RKO (cell line): Measurements from ENCODE around the gene TDRD12.

Experiments used
- DNase-seq: peaks from one replicate; pipeline ENCODE4 v3.0.0-alpha.2; 2016; ENCODE audit warnings: low spot score

TDRD12 gene

DNA sequence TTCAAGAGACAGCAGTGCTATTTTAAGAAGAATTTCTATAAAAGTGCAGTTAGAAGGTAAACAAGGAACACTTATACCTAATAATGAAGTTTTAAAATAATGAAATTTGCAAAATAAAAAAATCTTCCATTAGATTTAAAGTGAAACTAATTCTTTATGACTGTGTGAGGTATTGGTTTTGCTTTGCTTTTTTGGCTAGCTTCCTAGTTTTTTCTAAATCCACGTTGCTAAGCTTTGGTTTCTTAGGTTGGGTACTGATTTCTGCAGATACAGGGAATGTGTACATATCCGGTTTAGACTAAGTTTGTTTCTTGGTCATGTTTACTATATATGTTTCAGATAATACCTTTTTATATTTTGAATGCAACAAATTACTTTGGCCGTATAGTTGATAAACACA, 90.2 kb downstream of the TDRD12 start:
- no peak for DNase-seq

DNA sequence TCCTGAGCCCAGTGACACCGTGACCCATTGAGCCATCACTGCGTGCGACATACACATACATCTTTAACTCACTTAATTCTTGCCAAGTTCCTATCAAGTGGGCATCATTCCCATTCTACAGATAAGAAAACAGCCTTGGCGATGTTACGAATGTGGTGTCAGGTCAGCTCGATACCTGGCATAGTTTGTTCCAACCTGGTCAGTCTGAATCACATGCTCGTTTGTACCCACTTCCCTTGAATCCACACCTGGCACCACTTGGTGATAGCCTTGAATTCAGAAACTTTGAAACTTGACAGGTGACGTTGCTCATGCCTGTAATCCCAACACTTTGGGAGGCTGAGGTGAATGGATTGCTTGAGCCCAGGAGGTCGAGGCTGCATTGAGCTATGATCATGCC, 90.9 kb downstream of the TDRD12 start:
- DNase-seq, result no peak

DNA sequence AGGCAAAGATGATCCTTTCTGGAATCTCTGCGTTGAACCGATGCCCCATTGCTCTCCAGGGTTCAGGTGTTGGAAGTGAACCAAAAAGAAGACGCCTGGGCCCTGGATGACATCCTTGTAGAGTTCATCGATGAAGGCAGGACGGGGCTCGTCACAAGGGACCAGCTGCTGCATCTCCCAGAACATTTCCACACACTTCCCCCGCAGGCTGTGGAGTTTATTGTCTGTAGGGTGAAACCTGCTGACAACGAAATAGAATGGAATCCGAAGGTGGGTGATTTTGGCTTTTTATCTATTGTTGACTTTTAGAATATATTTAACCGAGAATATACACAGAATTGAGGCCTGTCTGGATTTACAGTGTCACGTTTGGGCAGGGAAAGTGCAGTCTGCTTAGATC, 91.6 kb downstream of the TDRD12 start:
- no peak for DNase-seq

DNA sequence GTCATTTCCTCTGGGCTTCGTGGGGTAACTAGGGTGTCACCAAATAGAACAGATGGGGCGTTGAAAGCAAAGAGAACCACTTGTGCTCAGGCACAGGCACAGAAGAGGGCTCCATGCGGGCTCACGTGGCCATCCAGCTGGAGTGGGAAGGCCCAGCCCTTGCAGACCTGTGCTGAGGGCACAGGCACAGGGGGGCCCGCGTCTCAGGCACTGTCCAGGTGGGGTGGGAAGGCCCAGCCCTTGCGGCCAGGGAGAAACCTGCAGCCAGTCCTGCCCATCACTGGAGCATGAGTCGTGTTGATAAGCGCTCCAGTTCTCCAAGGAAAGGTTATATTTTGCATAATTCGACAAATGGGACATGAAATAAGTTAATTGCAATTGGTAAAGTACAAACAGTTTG, 92.5 kb downstream of the TDRD12 start:
- no peak for DNase-seq

DNA sequence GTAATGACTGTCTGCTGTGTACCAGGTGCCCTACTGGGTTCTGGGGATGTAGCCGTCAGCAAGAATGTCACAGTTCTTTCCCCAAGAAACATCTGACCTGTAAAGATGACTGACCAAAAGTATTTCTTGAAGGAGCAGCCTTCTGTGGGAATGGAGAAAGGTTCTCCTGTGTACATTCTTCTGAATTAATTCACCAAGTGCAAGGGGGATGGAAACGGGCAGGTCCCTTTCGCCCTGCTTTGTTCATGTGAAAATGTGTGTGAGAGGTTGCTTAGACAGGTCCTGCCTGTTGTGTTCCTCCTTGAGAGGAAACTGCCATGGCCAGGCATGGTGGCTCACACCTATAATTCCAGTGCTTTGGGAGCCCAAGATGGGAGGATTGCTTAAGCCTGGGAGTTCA, 93.0 kb downstream of the TDRD12 start:
- DNase-seq, result no peak

DNA sequence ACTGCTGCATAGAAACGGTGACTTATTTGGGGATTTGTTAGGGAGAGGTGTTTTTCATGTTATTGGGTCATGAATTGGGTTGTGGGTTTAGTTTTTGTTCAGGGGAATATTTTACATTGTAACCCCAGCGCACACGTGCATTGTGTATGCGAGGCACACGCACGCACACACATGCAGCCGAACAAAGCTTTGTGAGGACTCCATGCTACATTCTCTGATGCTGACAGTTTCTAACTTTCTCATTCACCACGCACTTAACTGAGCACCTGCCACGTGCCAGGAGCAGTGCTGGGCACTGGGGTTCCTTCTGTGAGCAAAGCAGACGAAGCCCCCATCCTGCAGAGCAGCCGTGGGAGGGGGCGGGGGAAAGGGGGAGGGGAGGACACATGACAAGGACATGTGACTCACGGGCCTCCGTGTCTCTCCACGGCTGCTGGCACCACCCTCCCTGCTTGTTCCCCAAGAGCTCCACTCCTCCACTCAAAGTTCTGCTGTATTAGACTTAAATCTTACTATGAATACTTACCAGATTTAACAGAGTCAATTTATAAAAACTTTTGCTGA, 94.4 kb downstream of the TDRD12 start:
- DNase-seq, result no peak

DNA sequence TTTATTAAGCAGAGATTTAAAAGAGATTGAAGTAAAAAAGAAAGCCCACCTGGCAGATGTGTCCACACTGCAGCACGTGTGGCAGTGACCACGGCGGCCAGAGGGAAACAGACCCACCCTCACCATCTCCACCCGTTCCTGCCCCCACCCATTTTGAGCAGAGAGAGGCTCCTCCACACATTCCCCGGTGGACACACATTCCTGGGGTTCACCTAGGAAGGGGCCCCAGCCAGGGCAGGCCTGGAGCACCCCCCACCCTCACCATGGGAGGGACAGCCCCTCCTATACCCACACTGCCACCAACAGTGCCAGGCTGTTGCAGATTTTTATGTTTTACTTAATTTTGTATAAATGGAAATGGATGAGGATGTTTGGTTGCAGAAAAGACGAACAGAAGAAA, 95.1 kb downstream of the TDRD12 start:
- DNase-seq, result no peak

DNA sequence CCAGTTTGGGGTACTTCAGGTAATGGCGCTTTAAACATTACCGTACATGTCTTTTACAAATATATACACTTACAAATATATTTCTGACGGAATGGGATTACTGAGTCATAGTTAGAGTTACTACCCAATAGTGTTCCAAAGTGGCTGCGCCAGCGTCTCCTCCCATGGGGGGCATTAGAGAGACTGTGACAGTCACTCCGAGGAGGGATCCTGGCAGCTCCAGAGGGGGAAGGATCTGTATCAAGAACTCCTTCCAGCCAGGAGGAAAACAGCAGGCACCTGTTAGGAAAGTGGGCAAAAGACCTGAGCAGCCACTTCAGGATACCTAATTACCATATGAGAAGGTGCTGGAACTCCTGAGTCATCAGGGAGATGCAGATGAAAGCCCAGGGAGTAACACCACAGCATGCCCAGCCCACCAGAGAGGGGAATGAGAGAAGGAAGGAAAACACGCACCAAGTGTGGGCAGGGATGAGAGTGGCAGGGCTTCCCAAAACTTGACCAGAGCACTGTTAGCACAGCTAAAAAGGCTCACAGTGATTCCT, 97.1 kb downstream of the TDRD12 start:
- DNase-seq, result no peak

DNA sequence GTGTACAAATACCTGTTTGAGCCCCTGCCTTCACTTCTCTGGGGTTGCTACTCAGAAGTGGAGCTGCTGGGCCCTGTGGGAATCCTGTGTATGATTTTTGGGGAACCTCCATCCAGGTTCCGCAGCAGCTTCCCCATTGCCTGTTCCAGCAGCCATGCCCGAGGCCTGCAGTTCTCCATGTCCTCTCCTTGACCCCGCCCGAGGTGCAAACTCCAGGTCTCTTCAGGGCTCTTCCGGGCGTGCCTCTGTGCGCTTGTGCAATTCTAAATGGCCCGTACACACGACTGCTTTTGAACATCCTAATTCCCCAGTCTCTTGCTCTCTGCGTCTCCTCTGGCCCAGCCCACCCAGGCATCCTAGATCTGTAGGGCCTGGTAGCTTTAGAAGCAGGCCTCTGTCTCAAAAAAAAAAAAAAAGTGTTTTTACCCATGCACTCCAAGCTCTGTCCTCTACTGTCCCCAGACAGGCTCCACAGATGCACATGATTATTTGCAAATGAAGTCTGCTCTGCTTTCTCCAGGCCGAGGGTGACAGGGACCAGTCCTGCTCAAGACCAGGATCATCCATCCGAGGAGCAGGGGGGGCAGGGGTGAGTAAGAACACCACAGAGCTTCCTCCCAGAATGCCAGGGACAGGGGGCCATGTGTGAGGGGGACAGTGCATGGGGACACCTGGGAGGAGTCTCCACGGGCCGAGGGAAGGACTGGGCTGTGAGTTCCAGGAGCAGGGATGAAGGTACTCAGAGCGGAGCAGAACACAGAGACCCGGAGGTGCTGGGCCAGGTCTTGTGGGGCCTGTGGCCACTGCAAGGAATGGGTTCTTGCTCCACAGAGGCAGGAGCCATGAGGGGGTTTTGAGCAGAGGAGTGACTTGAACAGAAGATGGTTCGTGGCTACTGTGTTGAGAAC, 98.3 kb downstream of the TDRD12 start:
- DNase-seq, result no peak

DNA sequence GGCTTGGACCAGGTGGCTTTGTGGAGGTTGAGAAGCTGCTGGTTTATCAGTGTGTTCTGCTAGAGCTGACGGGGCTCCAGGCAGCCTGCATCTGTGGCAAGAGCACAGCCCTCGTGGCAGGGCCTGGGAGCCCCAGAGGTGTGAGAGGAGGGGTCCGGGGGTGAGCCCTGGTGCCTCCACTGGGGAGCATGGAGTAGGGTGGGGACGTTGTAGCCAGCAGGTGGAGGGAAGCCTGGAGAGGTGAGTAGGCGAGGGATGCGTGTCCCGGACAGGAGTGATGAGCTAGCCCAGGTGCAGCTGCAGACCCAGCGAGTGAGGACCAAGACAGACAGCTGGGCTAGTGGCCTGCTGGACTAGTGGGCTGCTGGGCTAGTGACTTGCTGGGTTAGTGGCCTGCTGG, 99.0 kb downstream of the TDRD12 start:
- no peak for DNase-seq

DNA sequence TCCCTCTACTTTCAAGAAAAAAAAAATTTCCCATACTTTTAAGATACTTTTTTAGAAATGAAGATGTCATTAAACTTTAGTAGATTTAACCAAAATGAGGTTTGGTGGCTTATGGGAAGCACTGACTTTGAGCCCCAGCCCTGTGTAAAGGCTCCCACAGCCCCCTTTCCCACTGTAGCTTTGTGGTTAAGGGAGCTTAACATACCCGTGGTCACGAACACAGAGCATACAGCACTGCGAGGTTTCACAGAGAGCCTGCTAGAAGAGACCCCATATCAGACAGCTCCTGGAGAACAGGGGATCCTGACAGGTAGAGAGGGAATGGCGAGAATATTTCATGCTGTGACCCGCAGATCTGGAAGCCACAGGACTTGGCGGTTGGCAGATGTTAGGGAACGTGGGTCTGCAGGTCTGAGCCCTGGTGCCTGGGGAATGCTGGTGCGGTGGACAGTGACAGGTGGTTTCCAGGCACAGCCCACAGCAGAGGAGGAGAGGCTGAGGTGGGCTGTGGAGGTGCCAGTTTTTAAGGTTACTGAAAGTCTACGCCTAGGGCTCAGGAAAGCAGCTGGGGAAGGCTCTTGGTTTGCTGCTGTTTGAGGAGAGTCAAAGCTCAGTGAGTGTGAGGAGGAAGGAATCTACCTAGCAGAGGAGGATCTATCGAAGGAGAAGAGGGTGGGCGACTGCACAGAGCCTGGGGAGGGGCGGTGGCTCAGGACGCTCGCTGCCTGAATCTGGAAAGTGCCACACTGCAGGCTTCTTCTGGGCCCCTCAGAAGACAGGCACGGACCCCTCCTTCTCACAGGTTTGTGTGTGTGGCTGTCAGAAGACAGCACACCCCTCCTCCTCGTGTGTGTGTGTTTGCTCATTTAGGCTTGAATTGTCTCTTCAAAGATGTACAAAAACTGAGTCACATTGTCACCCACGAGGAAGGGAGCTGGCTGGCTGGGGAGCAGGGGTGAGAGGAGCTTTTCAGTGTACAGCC, 100.1 kb downstream of the TDRD12 start:
- DNase-seq, result no peak

DNA sequence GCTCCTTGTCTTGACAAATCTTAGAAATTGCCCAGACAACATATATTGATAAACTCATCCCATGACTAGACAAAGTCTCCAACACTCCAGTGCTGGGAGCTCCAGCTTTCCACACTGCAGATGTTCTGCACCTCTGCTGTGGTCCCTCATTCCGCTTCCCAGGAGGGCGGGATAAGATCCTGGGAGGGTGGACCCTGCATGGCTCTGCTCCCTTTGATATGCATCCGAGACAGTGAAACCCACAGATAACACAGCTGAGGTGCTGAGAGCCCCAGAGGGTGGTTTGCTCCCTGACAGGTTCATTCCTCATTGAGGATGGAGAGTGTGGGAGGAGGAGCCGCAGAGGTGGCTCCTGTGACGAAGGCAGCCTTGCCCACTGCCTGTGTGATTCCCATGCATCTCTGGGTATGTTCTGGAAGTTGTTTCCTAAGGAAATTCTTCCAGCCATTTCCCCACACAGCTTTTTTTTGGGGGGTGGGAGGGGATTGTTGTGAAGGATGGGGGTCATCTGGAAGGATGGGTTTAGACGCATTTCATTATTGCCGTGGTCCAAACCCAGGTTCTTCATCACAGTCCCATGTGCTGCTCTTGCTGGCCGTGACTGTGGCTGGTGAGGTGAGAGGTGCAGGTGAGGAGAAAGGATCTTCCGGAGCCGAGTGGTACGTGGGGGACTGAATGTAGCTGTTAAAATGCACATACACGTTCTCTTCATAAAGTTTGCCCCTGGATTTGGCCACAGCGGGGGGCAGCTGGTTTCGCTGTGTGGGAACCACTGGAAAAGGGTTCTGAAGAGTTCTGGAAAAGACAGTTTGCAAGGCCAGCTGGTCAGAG, 103.6 kb downstream of the TDRD12 start:
- no peak for DNase-seq

DNA sequence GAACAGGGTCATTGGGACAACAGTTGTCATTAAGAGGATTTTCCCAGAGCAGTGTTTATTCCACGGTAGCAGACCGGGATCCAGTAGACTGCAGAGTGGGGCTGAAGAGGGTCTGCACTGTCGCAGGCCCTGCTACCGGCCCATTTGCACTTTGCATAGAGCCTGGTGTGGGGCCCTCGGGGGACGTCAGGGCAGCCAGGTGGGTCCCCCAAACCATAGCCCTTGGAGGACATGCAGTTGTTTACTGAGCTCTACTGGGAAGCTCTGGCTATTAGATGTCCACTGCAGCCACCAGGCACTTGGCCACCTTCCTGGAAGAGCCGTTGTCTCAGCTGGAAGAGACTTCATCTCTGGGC, 104.2 kb downstream of the TDRD12 start:
- no peak for DNase-seq

DNA sequence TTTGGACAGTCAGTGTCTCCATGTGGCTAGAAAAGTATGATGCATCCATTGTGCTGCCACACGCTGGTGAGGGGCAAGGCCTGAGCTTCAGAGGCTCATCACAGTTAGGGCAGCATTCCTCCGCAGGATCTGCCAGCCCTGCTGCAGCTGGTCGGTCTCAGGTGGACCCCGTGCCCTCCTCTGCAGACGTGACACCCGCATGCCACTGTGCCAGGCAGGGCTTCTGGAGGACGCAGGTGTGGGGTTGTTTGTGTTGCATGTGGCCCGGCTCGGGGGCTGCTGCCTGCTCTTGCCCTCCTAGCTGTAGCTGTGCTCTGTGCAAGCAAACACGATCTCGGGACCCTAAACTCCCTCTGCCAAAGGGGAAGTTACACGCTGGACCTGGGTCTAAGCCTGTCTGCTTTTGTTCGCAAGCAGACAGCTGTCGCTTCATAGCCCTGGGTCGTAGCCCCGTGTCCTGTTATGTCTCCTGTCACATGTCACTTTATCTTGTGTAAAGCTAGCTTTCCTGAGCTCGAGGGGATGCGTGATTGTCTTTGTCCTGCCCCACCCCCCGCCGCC, 104.7 kb downstream of the TDRD12 start:
- DNase-seq, result no peak

DNA sequence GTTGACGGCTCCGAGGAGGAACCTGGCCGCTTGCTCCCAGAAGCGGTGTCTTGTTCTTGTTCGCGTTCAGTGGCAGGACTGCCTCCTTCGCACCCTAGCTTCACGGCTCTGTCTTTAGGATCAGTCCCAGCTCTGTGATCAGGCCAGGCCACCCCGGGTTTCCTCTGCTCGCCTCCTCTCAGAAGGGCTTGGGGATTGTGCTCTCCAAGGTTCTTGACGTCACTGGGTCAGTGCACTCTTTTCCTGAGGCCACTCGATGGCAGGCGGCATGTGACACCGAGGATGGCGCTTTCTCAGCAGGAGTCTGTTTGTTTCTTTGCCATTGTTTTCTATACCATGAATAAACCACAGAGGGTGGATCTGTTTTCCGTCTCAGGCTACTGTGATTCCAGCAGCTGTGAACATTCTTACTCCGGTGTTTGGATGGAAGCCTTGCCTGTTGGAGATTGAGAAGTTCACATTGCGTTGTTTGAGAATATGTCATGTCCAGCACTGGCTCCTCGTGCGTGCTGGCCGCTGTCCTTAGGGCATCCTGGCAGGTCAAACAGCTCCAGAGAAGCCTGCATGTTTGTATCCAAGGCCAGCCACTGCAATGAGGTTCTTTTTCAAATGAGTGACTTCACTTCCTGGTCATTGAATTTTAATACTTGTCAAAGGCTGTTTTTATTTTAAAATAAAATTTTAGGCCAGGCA, 105.5 kb downstream of the TDRD12 start:
- no peak for DNase-seq

DNA sequence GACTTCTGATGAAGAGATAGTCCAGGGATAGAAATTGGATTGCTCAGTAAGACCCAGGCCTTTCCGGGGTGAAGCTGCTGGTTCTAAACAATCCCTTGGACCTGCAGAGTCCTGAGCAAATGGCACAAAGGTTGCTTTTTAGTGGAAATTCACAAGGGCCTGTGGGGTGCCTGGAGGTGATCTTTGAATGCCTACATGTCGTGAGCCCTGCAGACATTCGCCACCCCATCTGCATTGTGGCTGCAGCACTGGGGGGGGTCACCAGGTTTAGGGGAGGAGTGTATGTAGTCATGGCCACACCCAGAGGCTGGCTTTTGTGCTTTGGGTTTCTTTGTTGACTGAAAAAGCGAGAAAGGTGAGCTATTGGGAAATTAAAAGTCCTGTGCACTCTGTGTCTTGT, 108.6 kb downstream of the TDRD12 start:
- DNase-seq, result no peak

DNA sequence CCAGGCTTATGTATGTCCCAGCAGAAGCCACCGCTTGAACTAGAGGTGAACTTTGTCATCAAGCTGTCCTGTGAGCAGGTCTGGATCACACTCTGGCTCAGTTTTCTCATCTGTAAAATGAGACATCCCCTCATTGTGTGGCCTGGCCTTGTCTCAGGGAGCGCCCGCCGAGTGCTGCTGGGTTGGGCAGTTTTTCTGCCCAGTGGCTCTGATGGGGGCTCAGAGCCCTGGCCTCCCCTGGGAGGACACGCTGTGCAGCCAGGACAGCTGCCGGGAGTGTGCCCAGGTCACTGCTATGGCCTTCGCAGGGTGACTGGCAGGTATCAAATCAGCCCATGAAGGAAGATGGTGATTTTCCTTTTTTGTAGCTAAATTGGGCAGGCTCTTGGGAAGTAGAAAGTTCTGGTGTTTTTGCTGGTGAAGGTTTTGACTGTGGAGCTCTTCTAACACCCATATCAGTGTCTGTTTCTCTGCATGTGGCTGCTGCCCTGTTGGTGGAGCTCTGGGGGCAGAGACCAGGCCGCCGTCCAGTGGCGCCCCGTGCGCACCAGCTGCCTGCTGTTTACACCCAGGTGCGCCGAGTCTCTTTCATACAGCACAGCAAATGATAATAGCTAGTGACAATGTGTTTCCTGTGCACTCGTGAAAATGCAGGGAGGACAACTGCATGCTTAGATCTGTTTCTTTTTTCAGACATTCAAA, 109.2 kb downstream of the TDRD12 start:
- no peak for DNase-seq

DNA sequence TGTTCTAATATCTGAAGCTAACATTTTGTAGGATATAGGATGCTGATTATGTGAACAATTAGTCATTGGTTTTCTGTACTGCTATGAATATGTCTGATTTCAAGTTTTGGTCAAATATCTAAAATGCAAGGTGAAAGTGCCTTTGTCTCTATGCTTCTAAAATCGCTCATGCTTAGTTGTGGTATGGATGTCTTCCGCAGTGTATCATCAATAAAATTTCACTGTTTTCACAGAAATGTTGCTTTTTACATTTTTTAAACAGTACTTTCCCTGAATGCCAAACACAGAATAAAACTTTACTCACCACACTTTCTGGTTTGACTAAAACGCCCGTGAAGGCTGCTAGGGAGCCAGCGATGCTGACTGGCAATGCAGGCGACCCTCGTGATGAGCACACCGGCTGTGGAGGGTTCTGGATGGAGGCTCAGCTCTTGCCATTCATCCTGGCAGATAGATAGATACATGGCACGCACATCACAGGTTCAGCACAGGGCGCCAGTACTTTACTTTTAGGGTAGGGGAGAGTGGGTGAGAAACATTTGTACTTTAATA, 109.9 kb downstream of the TDRD12 start:
- no peak for DNase-seq

DNA sequence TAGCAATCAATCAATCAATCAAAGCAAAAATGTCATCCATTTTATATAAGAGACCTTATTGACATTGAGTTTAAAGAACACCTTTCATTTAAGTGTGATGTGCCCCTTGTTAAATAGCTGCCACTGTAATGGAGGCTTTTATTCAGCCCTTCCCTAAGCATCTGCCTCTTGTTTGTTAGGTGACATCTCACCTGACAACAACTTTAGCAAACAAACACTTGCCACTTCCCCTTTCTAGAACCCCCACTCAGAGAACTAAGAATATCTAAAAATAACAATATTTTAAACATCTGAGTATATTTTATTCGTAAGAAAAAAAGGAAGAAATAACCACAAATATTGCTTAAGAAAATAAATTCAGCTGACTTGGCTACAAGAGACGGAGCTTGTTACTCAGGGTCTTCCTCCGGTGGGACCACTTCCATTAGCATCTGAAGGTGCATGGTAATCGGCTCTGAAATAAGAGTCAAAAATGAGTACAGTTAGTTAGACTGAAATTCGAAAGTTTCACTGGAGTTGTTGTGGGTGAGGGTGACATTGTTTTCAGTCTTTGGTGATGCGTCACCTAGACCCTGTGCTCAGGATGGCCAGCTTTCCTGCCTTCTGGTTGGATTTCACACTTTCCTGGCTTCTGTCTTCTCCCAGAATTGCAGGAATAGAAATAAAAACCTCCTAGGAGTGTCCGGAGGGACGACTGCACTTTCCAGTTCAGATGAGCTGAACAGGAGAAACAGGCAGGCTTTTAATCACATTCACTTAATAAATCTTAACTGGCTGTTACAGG, 110.9 kb downstream of the TDRD12 start:
- DNase-seq, result no peak
